ENCODE measurements around the gene RSPO1. TPM values are rescaled to one million over a fixed set of nuclear protein-coding genes. Genes with fewer than 3 reads are reported as not detected.

The RSPO1 gene
- total and polyA plus RNA-seq, 10 of the 15 experiments (the other 5 are each of a cell fraction or from before 2014, with no cell fraction given): not detected

DNA sequence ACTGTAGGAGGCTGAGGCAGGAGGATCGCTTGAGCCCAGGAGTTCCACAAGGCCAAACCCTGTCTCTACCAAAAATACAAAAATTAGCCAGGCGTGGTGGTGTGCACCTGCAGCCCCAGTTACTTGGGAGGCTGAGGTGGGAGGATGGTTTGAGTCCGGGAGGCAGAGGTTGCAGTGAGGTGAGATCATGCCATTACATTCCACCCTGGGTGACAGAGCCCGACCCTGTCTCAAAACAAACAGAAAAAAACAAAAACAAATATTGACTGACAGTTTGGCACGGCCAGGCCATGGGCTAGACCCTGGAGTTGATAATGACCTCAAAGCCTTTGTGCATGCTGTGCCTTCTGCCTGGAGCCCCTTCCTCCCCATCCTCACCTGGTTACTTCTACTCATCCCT is 19.2 kb upstream of the RSPO1 start:
- BruUV-seq (replicated peaks): no TSS peak
- SMC1A ChIA-PET (ENCODE audit: uncharacterized antibody, unreplicated experiment): no interaction called here
- RAD21 ChIA-PET (ENCODE audit: unreplicated experiment): no interaction called here

GRCh38 chr1:37652976-37653375 is 18.3 kb upstream of the RSPO1 start:
- Histone ChIP-seq H3K9ac (ENCODE audit: control insufficient read depth, insufficient read depth, low read length) (no peak overlapping the region), H3K79me2 (ENCODE audit: control insufficient read depth, insufficient read depth, low read length) (no peaks in the 10 kb centered on the region), H3K4me3 (no peak overlapping the region), H3K36me3 (ENCODE audit: control insufficient read depth in 2 of 2, insufficient read depth in 2 of 2, low read length in 1 of 2) (no peaks in the 10 kb centered on the region), H3K4me2 (ENCODE audit: control insufficient read depth, insufficient read depth) (no peak overlapping the region), H3K9me3 (replicated peaks; ENCODE audit: control insufficient read depth, insufficient read depth, low read length) (no peaks in the 10 kb centered on the region), H2AFZ (ENCODE audit: control insufficient read depth, low read depth, low read length) (no peak overlapping the region), H3K27me3 (replicated peaks in 1 of 2; ENCODE audit: control insufficient read depth in 2 of 2, insufficient read depth in 2 of 2, low read length in 1 of 2) (no peaks in the 10 kb centered on the region), H3K27ac (ENCODE audit: control insufficient read depth, insufficient read depth) (no peak overlapping the region), H4K20me1 (ENCODE audit: control insufficient read depth, insufficient read depth) (no peaks in the 10 kb centered on the region), H3K4me1 (ENCODE audit: control insufficient read depth, insufficient read depth, low read length) (no peaks in the 10 kb centered on the region)
- RAD21 ChIA-PET (ENCODE audit: unreplicated experiment): no interaction called here
- WGBS (ENCODE audit: insufficient coverage, insufficient replicate concordance, low lambda C conversion rate, missing lambda C conversion rate): 0% methylated on average over 2 of the region's 2 CpGs
- TF ChIP-seq IKZF1 (conservative IDR thresholded peaks at IDR 0.05): no peak
- TF ChIP-seq SREBF1 (IDR thresholded peaks at IDR 0.05; ENCODE audit: low read length): no peak
- no peak for TF ChIP-seq POLR2AphosphoS2 (IDR thresholded peaks at IDR 0.05; ENCODE audit: low read depth, low read length)
- TF ChIP-seq KAT2A (conservative IDR thresholded peaks at IDR 0.05; ENCODE audit: control insufficient read depth, low read depth, low read length): no peak
- no peak for TF ChIP-seq PRDM15 (CRISPR knock-in tag; IDR thresholded peaks at IDR 0.05)
- no peak for TF ChIP-seq ASH2L (IDR thresholded peaks at IDR 0.05; ENCODE audit: borderline replicate concordance, low read depth)
- no peak for TF ChIP-seq NRF1 (conservative IDR thresholded peaks at IDR 0.05; ENCODE audit: low read depth, low read length)
- TF ChIP-seq CREB1 (IDR thresholded peaks at IDR 0.05; ENCODE audit: low read depth): no peak
- no peak for TF ChIP-seq PAX8 (IDR thresholded peaks at IDR 0.05)
- no peak for TF ChIP-seq FOS (IDR thresholded peaks at IDR 0.05; ENCODE audit: borderline replicate concordance, extremely low read depth, insufficient read length)
- no peak for TF ChIP-seq BCL11A (IDR thresholded peaks at IDR 0.05; ENCODE audit: low read depth, low read length)
- TF ChIP-seq, protein P1, sequence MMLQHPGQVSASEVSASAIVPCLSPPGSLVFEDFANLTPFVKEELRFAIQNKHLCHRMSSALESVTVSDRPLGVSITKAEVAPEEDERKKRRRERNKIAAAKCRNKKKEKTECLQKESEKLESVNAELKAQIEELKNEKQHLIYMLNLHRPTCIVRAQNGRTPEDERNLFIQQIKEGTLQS (IDR thresholded peaks at IDR 0.05; ENCODE audit: borderline replicate concordance, extremely low read depth, low read depth, low read length): no peak
- DNase-seq (ENCODE audit: low read depth, low spot score) (no peak), ATAC-seq (no peak), FAIRE-seq (no peak)
- in situ Hi-C loops (cut with MboI): no loop called here
- intact Hi-C loops (cut with micrococcal nuclease; ENCODE audit: unreplicated experiment): no loop called here
- BruUV-seq (replicated peaks): no TSS peak
- SMC1A ChIA-PET (ENCODE audit: uncharacterized antibody, unreplicated experiment): no interaction called here
- CTCF ChIA-PET: interaction anchor here (0.6 kb wide), 1 partner anchor 25 kb away, joined by 4 read pairs; no protein-coding TSS in a partner anchor
- POLR2A ChIA-PET: no interaction called here

More for the DNA sequence above, 19.2 kb upstream of the RSPO1 start:
- DNase-seq (ENCODE audit: low read depth, low spot score) (no peak), ATAC-seq (no peak), FAIRE-seq (no peak)
- 19% methylated on average over 5 of the region's 5 CpGs for WGBS (ENCODE audit: insufficient coverage, insufficient replicate concordance, low lambda C conversion rate, missing lambda C conversion rate)
- in situ Hi-C loops (cut with MboI): no loop called here
- H4K20me1 ChIP-seq (ENCODE audit: control insufficient read depth, insufficient read depth): no peaks in the 10 kb centered on the region
- H3K27me3 ChIP-seq (replicated peaks in 1 of 2; ENCODE audit: control insufficient read depth in 2 of 2, insufficient read depth in 2 of 2, low read length in 1 of 2): no peaks in the 10 kb centered on the region
- no peaks in the 10 kb centered on the region for H3K36me3 ChIP-seq (ENCODE audit: control insufficient read depth in 2 of 2, insufficient read depth in 2 of 2, low read length in 1 of 2)
- intact Hi-C loops (cut with micrococcal nuclease; ENCODE audit: unreplicated experiment): no loop called here
- CTCF ChIA-PET: interaction anchor here (1.3 kb wide), 1 partner anchor 28 kb away, joined by 5 read pairs; no protein-coding TSS in a partner anchor
- H3K4me3 ChIP-seq: no peak overlapping the region
- H3K79me2 ChIP-seq (ENCODE audit: control insufficient read depth, insufficient read depth, low read length): no peaks in the 10 kb centered on the region
- TF ChIP-seq BACH1 (IDR thresholded peaks at IDR 0.05; ENCODE audit: borderline replicate concordance) (no peak), SPI1 (IDR thresholded peaks at IDR 0.05; ENCODE audit: borderline replicate concordance, insufficient read depth, low read depth, low read length) (no peak), CBFB (IDR thresholded peaks at IDR 0.05; ENCODE audit: low read depth) (no peak)
- H3K9me3 ChIP-seq (replicated peaks; ENCODE audit: control insufficient read depth, insufficient read depth, low read length): no peaks in the 10 kb centered on the region
- POLR2A ChIA-PET: interaction anchor here (0.6 kb wide), 2 partner anchors 12 to 28 kb away, joined by 3 to 4 read pairs; no protein-coding TSS in a partner anchor
- H2AFZ ChIP-seq (ENCODE audit: control insufficient read depth, low read depth, low read length): no peak overlapping the region
- no peak overlapping the region for H3K27ac ChIP-seq (ENCODE audit: control insufficient read depth, insufficient read depth)
- H3K9ac ChIP-seq (ENCODE audit: control insufficient read depth, insufficient read depth, low read length): no peak overlapping the region
- H3K4me1 ChIP-seq (ENCODE audit: control insufficient read depth, insufficient read depth, low read length): no peaks in the 10 kb centered on the region
- H3K4me2 ChIP-seq (ENCODE audit: control insufficient read depth, insufficient read depth): no peak overlapping the region
